K562 (cell line): Measurements from ENCODE around the gene DCHS2. TPM values are rescaled to one million over a fixed set of nuclear protein-coding genes. Genes with fewer than 3 reads are reported as not detected.
A peak's percentile ranks its signal among the peaks of the same experiment; 100 is the strongest.

Experiments
- ATAC-seq: fragments of 200-7000 bp; cut with Tn5 transposase; 3 replicates; pipeline ENCODE4 v1.9.1; 2020; ENCODE audit warnings: moderate library complexity
- BruUV-seq: library from RNA; stranded (reverse); fragments of 400-500 nt; replicated peaks from 2 replicates; lab custom pipeline; 2021; lab: Mats Ljungman, UMichigan
- CTCF ChIA-PET: fragments of 300-600 bp; formaldehyde crosslinking; extraction: SDS; loops from one replicate; lab custom pipeline; 2021; ENCODE audit warnings: low intra/inter-chr PET ratio; lab: Yijun Ruan, JAX
- POLR2A ChIA-PET: fragments of 300-600, 350-650 bp; sonication (Branson Sonifier 250); formaldehyde crosslinking; extraction: SDS; loops from one replicate; lab custom pipeline; 2021; ENCODE audit warnings: antibody characterized with exemption, inconsistent platforms; lab: Yijun Ruan, JAX
- DNase-seq, 4 experiments: peaks; one replicate each; pipeline versions ENCODE4 v3.0.0 to v3.0.0-alpha.2; 2011 to 2018; ENCODE audit warnings: low spot score in 3 of 4, mixed read lengths in 3 of 4; ENCODE audit errors: extremely low read depth in 1 of 4
- FAIRE-seq: peaks from 2 replicates; lab custom pipeline; 2011; peaks lifted over from hg19 to GRCh38; lab: Jason Lieb, UNC
- H2AFZ ChIP-seq: 2 replicates; pipeline ENCODE4 v1.6.0; 2011; ENCODE audit warnings: low read depth, low read length, control low read depth, inconsistent platforms
- H3K27ac ChIP-seq: fragments of 200-600 bp; 3 replicates; pipeline ENCODE4 v1.8.0; 2011; ENCODE audit warnings: low read depth, mild to moderate bottlenecking, control low read depth, inconsistent platforms, low read length, moderate library complexity, mixed read lengths; ENCODE audit errors: extremely low read depth
- H3K27me3 ChIP-seq, 2 experiments: fragments of 300-600 bp in 1 of 2; 2 replicates in 1 of 2; 3 replicates in 1 of 2; pipeline versions ENCODE4 v1.6.0 to v1.8.0; 2011; ENCODE audit warnings: inconsistent platforms in 2 of 2, low read length in 2 of 2, mild to moderate bottlenecking in 1 of 2, mixed read lengths in 1 of 2, moderate library complexity in 1 of 2; ENCODE audit not compliant: control insufficient read depth in 2 of 2, insufficient read depth in 2 of 2
- H3K36me3 ChIP-seq: fragments of 300-600 bp; 3 replicates; pipeline ENCODE4 v1.8.0; 2011; ENCODE audit warnings: mild to moderate bottlenecking, low read length, inconsistent platforms; ENCODE audit not compliant: control insufficient read depth, insufficient read depth
- H3K4me1 ChIP-seq, 2 experiments: fragments of 200-600 bp in 1 of 2; replicated peaks in 1 of 2; 2 replicates in 1 of 2; 3 replicates in 1 of 2; pipeline versions ENCODE4 v1.5.1 to v1.8.0; 2011; ENCODE audit warnings: inconsistent platforms in 2 of 2, low read length in 2 of 2, mild to moderate bottlenecking in 1 of 2, mixed read lengths in 1 of 2, moderate library complexity in 1 of 2; ENCODE audit not compliant: control insufficient read depth in 2 of 2, insufficient read depth in 2 of 2
- H3K4me2 ChIP-seq: 2 replicates; pipeline ENCODE4 v1.6.1; 2011; ENCODE audit warnings: low read length, control low read depth, inconsistent platforms, mixed read lengths; ENCODE audit not compliant: insufficient read depth
- H3K4me3 ChIP-seq: fragments of 200-600 bp; sonication (generic), shearing (Covaris generic); 2 replicates; pipeline ENCODE4 v1.5.1; 2016; ENCODE audit warnings: control low read depth, inconsistent platforms
- H3K79me2 ChIP-seq: fragments of 200-600 bp; 3 replicates; pipeline ENCODE4 v1.8.0; 2011; ENCODE audit warnings: low read length, inconsistent platforms; ENCODE audit not compliant: control insufficient read depth, insufficient read depth
- H3K9ac ChIP-seq, 2 experiments: 2 replicates each; pipeline versions ENCODE4 v1.6.0 to v1.6.1; 2011; ENCODE audit warnings: low read depth in 2 of 2, low read length in 2 of 2, control low read depth in 1 of 2, inconsistent platforms in 1 of 2, mild to moderate bottlenecking in 1 of 2, mixed read lengths in 1 of 2; ENCODE audit not compliant: insufficient read depth in 1 of 2
- H3K9me1 ChIP-seq: one replicate; pipeline ENCODE4 v1.6.0; 2011; ENCODE audit warnings: inconsistent platforms, mild to moderate bottlenecking, low read length, moderate library complexity; ENCODE audit not compliant: control insufficient read depth, insufficient read depth
- H3K9me3 ChIP-seq: replicated peaks from 2 replicates; pipeline ENCODE4 v1.5.1; 2011; ENCODE audit warnings: low read depth, low read length, inconsistent platforms; ENCODE audit not compliant: control insufficient read depth, insufficient read depth
- H4K20me1 ChIP-seq: replicated peaks from 2 replicates; pipeline ENCODE4 v1.6.1; 2011; ENCODE audit warnings: low read length, inconsistent platforms, mixed read lengths; ENCODE audit not compliant: control insufficient read depth, insufficient read depth
- FOXJ3 ChIP-seq: sonication (generic); formaldehyde crosslinking; IDR thresholded peaks from 2 replicates; pipeline ENCODE4 v1.4.0; 2020; ENCODE audit warnings: mild to moderate bottlenecking, missing genetic modification reagents
- POLR3G ChIP-seq: IDR thresholded peaks from 2 replicates; pipeline ENCODE4 v1.6.1; 2011; ENCODE audit not compliant: insufficient read length, insufficient replicate concordance; ENCODE audit errors: extremely low read depth
- WGBS: fragments of 100-300 bp; shearing (Covaris generic); methylation state at CpG from one replicate; pipeline ENCODE4 v1.1.6; 2016; ENCODE audit warnings: low coverage, mixed read lengths; ENCODE audit not compliant: insufficient coverage; ENCODE audit errors: missing lambda C conversion rate; 5-methylcytosine and 5-hydroxymethylcytosine counted together
- in situ Hi-C: fragments of 300-500 bp; cut with MboI; formaldehyde crosslinking; loops from 4 replicates; pipeline ENCODE4 v1.15.0; 2018; ENCODE audit warnings: inconsistent platforms, mixed read lengths
- intact Hi-C: fragments of 100-400 bp; cut with micrococcal nuclease; formaldehyde crosslinking; loops from 2 replicates; pipeline ENCODE4 v1.14.2; 2022
- polyA plus RNA-seq, 8 experiments: library from polyadenylated mRNA; depleted of rRNA in 4 of 8; stranded (reverse) in 5 of 8; unstranded in 3 of 8; fragments of >200 nt; fragmentation: Nextera tagmentation in 2 of 8; fragmentation: Illumina TruSeq in 1 of 8; extraction: Ambion mirVana in 2 of 8; extraction: Trizol in 1 of 8; gene quantifications; 2 replicates each; pipeline versions ENCODE4 v1.2.1 to v1.2.3, GENCODE V29; 2011 to 2014; ENCODE audit warnings: inconsistent platforms in 1 of 8, missing spikeins in 1 of 8
- total RNA-seq, 7 experiments: library from RNA; depleted of rRNA in 6 of 7; stranded (reverse); fragments of >200 nt in 6 of 7; fragmentation: Illumina TruSeq in 2 of 7; extraction: Trizol in 2 of 7; gene quantifications; 2 replicates each; pipeline versions ENCODE4 v1.2.1 to v1.2.3, GENCODE V29; 2011 to 2021; ENCODE audit warnings: low replicate concordance in 1 of 7
- TF ChIP-seq, protein P1 (sequence below): sonication (generic); formaldehyde crosslinking; IDR thresholded peaks from 2 replicates; pipeline ENCODE4 v1.8.0; 2023; ENCODE audit warnings: missing genetic modification reagents, mild to moderate bottlenecking, borderline replicate concordance

The DCHS2 gene
- total and polyA plus RNA-seq, 9 of the 15 experiments (the other 6 are each of a cell fraction or from before 2014, with no cell fraction given) = 0.49 to 7.1 (median 5.3) TPM

GRCh38 chr4:154466336-154466735 lies 25.3 kb downstream of the DCHS2 start:
- CTCF ChIA-PET = no interaction called here
- WGBS = 50% methylated on average over 5 of the region's 5 CpGs
- Histone ChIP-seq H4K20me1 (no peaks in the 10 kb centered on the region), H3K4me3 (no peak overlapping the region), H3K4me2 (no peak overlapping the region), H3K9me3 (no peaks in the 10 kb centered on the region), H3K9ac (no peak overlapping the region), H3K27me3 (no peaks in the 10 kb centered on the region), H3K36me3 (no peaks in the 10 kb centered on the region), H3K27ac (no peak overlapping the region), H2AFZ (peak overlapping the region; percentile 55), H3K9me1 (no peaks in the 10 kb centered on the region), H3K79me2 (peaks cover 32% of the 10 kb centered on the region), H3K4me1 (peaks cover 0 to 15% of the 10 kb centered on the region in 2 experiments; a peak in 4 of 5 replicates)
- POLR2A ChIA-PET = interaction anchor here (0.7 to 2.6 kb wide), 3 partner anchors 10 to 12 kb away, joined by 3 to 11 read pairs (median 6); no protein-coding TSS in a partner anchor
- ATAC-seq (no peak), DNase-seq (no peak), FAIRE-seq (no peak)
- in situ Hi-C loops = no loop called here
- intact Hi-C loops = no loop called here
- TF ChIP-seq, protein P1, sequence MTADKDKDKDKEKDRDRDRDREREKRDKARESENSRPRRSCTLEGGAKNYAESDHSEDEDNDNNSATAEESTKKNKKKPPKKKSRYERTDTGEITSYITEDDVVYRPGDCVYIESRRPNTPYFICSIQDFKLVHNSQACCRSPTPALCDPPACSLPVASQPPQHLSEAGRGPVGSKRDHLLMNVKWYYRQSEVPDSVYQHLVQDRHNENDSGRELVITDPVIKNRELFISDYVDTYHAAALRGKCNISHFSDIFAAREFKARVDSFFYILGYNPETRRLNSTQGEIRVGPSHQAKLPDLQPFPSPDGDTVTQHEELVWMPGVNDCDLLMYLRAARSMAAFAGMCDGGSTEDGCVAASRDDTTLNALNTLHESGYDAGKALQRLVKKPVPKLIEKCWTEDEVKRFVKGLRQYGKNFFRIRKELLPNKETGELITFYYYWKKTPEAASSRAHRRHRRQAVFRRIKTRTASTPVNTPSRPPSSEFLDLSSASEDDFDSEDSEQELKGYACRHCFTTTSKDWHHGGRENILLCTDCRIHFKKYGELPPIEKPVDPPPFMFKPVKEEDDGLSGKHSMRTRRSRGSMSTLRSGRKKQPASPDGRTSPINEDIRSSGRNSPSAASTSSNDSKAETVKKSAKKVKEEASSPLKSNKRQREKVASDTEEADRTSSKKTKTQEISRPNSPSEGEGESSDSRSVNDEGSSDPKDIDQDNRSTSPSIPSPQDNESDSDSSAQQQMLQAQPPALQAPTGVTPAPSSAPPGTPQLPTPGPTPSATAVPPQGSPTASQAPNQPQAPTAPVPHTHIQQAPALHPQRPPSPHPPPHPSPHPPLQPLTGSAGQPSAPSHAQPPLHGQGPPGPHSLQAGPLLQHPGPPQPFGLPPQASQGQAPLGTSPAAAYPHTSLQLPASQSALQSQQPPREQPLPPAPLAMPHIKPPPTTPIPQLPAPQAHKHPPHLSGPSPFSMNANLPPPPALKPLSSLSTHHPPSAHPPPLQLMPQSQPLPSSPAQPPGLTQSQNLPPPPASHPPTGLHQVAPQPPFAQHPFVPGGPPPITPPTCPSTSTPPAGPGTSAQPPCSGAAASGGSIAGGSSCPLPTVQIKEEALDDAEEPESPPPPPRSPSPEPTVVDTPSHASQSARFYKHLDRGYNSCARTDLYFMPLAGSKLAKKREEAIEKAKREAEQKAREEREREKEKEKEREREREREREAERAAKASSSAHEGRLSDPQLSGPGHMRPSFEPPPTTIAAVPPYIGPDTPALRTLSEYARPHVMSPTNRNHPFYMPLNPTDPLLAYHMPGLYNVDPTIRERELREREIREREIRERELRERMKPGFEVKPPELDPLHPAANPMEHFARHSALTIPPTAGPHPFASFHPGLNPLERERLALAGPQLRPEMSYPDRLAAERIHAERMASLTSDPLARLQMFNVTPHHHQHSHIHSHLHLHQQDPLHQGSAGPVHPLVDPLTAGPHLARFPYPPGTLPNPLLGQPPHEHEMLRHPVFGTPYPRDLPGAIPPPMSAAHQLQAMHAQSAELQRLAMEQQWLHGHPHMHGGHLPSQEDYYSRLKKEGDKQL (CRISPR knock-in tag) = no peak
- TF ChIP-seq POLR3G = no peak
- TF ChIP-seq FOXJ3 (CRISPR knock-in tag) = no peak
- BruUV-seq = no TSS peak
